ENCODE measurements around the gene LPA.
"Not testable (repeated sequence)": the region's sequence is repeated elsewhere in the genome, so short reads cannot be mapped to it uniquely, and the experiment has no call there.

LPA gene

GRCh38 chr6:160659562-160659961 lies 4.5 kb downstream of the LPA start:
- no peak for DNase-seq

GRCh38 chr6:160634706-160635105 lies 29.4 kb downstream of the LPA start:
- DNase-seq: no peak

- no peak for DNase-seq
Measured at GRCh38 chr6:160595838-160596832, 67.9 kb downstream of the LPA start.

- DNase-seq: not testable (repeated sequence)
Measured at GRCh38 chr6:160595297-160595696, 68.8 kb downstream of the LPA start.

- DNase-seq: no peak
Measured at GRCh38 chr6:160586374-160586773, 77.7 kb downstream of the LPA start.

- DNase-seq: no peak
Measured at GRCh38 chr6:160583794-160584193, 80.3 kb downstream of the LPA start.

- no peak for DNase-seq
Measured at GRCh38 chr6:160581406-160581805, 82.7 kb downstream of the LPA start.

GRCh38 chr6:160578515-160578914 lies 85.6 kb downstream of the LPA start:
- DNase-seq: not testable (repeated sequence)

GRCh38 chr6:160573943-160574342 lies 90.1 kb downstream of the LPA start:
- DNase-seq: no peak

- not testable (repeated sequence) for DNase-seq
Measured at GRCh38 chr6:160571201-160571600, 92.9 kb downstream of the LPA start.

- no peak for DNase-seq
Measured at GRCh38 chr6:160544802-160545201, 119.3 kb downstream of the LPA start.

- DNase-seq: no peak
Measured at GRCh38 chr6:160535270-160535669, 128.8 kb downstream of the LPA start.

- peak; percentile 28 for DNase-seq
Measured at GRCh38 chr6:160534050-160534696, 129.9 kb downstream of the LPA start.

GRCh38 chr6:160532315-160532714 lies 131.8 kb downstream of the LPA start:
- no peak for DNase-seq

GRCh38 chr6:160531826-160532225 lies 132.2 kb downstream of the LPA start:
- no peak for DNase-seq

GRCh38 chr6:160529524-160529923 lies 134.6 kb downstream of the LPA start:
- DNase-seq: not testable (repeated sequence)

GRCh38 chr6:160523223-160523622 lies 140.9 kb downstream of the LPA start:
- no peak for DNase-seq

GRCh38 chr6:160520043-160520904 lies 143.8 kb downstream of the LPA start:
- no peak for DNase-seq

GRCh38 chr6:160519603-160520042 lies 144.5 kb downstream of the LPA start:
- DNase-seq: peak; percentile 34

- DNase-seq: no peak
Measured at GRCh38 chr6:160519133-160519532, 144.9 kb downstream of the LPA start.

GRCh38 chr6:160513836-160514235 lies 150.2 kb downstream of the LPA start:
- no peak for DNase-seq

- no peak for DNase-seq
Measured at GRCh38 chr6:160510976-160511617, 153.0 kb downstream of the LPA start.

All from NCI-H748 treated with DMSO at 0.1 percent for 48 hours (cell line).